Bronchial epithelial cell (primary cell): Measurements from ENCODE around the gene BTF3. TPM values are rescaled to one million over a fixed set of nuclear protein-coding genes. Genes with fewer than 3 reads are reported as not detected.

Experiments used
- DNase-seq: peaks from one replicate; pipeline ENCODE4 v3.0.0-alpha.2; 2010; ENCODE audit warnings: low read depth
- FAIRE-seq: peaks from 2 replicates; lab custom pipeline; 2011; peaks lifted over from hg19 to GRCh38; lab: Jason Lieb, UNC
- H3K27me3 ChIP-seq: 2 replicates; pipeline ENCODE4 v1.5.1; 2011; ENCODE audit warnings: low read length; ENCODE audit not compliant: control insufficient read depth, insufficient read depth
- H3K36me3 ChIP-seq: 2 replicates; pipeline ENCODE4 v1.5.1; 2011; ENCODE audit warnings: low read length; ENCODE audit not compliant: control insufficient read depth, insufficient read depth
- H3K4me3 ChIP-seq: 2 replicates; pipeline ENCODE4 v1.5.1; 2011; ENCODE audit warnings: mild to moderate bottlenecking, low read depth, low read length, control low read depth
- CTCF ChIP-seq: IDR thresholded peaks from 2 replicates; pipeline ENCODE4 v1.5.1; 2011; ENCODE audit warnings: mild to moderate bottlenecking, moderate library complexity, low read length, control low read depth, inconsistent platforms; ENCODE audit not compliant: insufficient read depth, severe bottlenecking
- total RNA-seq: library from RNA; depleted of rRNA; stranded (reverse); fragments of >200 nt; gene quantifications from 2 replicates; pipeline ENCODE4 v1.2.1, GENCODE V29; 2014

The BTF3 gene
- total RNA-seq, 1 donor from 2014 or later: 227 TPM

- DNase-seq (no peak), FAIRE-seq (no peak)
- no peaks in the 10 kb centered on the region for H3K36me3 ChIP-seq
- H3K27me3 ChIP-seq: no peaks in the 10 kb centered on the region
- no peak overlapping the region for H3K4me3 ChIP-seq
- TF ChIP-seq CTCF: no peak
These were observed 8.2 kb upstream of the BTF3 start for GRCh38 chr5:73490088-73490487.

- FAIRE-seq: peak; percentile 23
- H3K27me3 ChIP-seq: no peaks in the 10 kb centered on the region
- no peak for TF ChIP-seq CTCF
- no peak overlapping the region for H3K4me3 ChIP-seq
- DNase-seq: no peak
- no peaks in the 10 kb centered on the region for H3K36me3 ChIP-seq
These were observed 7.1 kb upstream of the BTF3 start for GRCh38 chr5:73491155-73491554.

GRCh38 chr5:73493421-73493820 is 4.8 kb upstream of the BTF3 start:
- Histone ChIP-seq H3K4me3 (no peak overlapping the region), H3K36me3 (no peaks in the 10 kb centered on the region), H3K27me3 (no peaks in the 10 kb centered on the region)
- no peak for DNase-seq
- FAIRE-seq: no peak
- no peak for TF ChIP-seq CTCF

- DNase-seq: no peak
- no peaks in the 10 kb centered on the region for H3K36me3 ChIP-seq
- H3K4me3 ChIP-seq: no peak overlapping the region
- no peaks in the 10 kb centered on the region for H3K27me3 ChIP-seq
- TF ChIP-seq CTCF: no peak
- no peak for FAIRE-seq
These were observed 3.5 kb upstream of the BTF3 start for GRCh38 chr5:73494721-73495120.

- TF ChIP-seq CTCF: no peak
- FAIRE-seq: no peak
- DNase-seq: no peak
These were observed 2.4 kb upstream of the BTF3 start for GRCh38 chr5:73495772-73496335.

GRCh38 chr5:73496984-73497457 is 1.2 kb upstream of the BTF3 start:
- FAIRE-seq (no peak), DNase-seq (peak; percentile 80)
- Histone ChIP-seq H3K27me3 (no peaks in the 10 kb centered on the region), H3K4me3 (no peak overlapping the region), H3K36me3 (peaks cover 3% of the 10 kb centered on the region)
- peak; percentile 36 for TF ChIP-seq CTCF

More at GRCh38 chr5:73495772-73496335, 2.4 kb upstream of the BTF3 start:
- no peaks in the 10 kb centered on the region for H3K36me3 ChIP-seq
- no peaks in the 10 kb centered on the region for H3K27me3 ChIP-seq
- H3K4me3 ChIP-seq: no peak overlapping the region
